Measurements from ENCODE around the gene PCDHGB4.

DNA sequence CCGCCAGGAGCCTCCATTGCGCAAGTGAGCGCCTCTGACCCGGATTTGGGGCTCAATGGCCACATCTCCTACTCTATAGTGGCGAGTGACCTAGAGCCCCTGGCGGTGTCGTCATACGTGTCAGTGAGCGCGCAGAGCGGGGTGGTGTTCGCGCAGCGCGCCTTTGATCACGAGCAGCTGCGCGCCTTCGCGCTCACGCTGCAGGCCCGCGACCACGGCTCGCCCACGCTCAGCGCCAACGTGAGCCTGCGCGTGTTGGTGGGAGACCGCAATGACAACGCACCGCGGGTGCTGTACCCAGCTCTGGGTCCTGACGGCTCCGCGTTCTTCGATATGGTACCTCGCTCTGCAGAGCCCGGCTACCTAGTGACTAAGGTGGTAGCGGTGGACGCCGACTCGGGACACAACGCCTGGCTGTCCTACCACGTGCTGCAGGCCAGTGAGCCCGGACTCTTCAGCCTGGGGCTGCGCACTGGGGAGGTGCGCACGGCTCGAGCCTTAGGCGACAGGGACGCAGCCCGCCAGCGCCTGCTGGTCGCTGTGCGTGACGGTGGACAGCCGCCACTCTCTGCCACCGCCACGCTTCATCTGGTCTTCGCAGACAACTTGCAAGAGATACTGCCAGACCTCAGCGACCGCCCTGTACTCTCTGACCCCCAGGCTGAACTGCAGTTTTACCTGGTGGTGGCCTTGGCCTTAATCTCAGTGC, 22.3 kb downstream of the PCDHGB4 start:
- TF ChIP-seq POLR2A (IDR thresholded peaks at IDR 0.05; ENCODE audit: low read depth, low read length), result no peak
- TF ChIP-seq, protein P1, sequence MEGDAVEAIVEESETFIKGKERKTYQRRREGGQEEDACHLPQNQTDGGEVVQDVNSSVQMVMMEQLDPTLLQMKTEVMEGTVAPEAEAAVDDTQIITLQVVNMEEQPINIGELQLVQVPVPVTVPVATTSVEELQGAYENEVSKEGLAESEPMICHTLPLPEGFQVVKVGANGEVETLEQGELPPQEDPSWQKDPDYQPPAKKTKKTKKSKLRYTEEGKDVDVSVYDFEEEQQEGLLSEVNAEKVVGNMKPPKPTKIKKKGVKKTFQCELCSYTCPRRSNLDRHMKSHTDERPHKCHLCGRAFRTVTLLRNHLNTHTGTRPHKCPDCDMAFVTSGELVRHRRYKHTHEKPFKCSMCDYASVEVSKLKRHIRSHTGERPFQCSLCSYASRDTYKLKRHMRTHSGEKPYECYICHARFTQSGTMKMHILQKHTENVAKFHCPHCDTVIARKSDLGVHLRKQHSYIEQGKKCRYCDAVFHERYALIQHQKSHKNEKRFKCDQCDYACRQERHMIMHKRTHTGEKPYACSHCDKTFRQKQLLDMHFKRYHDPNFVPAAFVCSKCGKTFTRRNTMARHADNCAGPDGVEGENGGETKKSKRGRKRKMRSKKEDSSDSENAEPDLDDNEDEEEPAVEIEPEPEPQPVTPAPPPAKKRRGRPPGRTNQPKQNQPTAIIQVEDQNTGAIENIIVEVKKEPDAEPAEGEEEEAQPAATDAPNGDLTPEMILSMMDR (IDR thresholded peaks at IDR 0.05 in 2 of 3, conservative IDR thresholded peaks at IDR 0.05 in 1 of 3; ENCODE audit: control insufficient read depth in 2 of 3, extremely low read depth in 1 of 3, insufficient read depth in 1 of 3, low read depth in 3 of 3, low read length in 3 of 3), result no peak
- no peak for TF ChIP-seq CREB1 (IDR thresholded peaks at IDR 0.05; ENCODE audit: low read depth)
- no peak for TF ChIP-seq ASH2L (IDR thresholded peaks at IDR 0.05; ENCODE audit: borderline replicate concordance, low read depth)
- no peak for TF ChIP-seq CBX5 (IDR thresholded peaks at IDR 0.05; ENCODE audit: low read depth)
- no peak for TF ChIP-seq TCF7 (IDR thresholded peaks at IDR 0.05; ENCODE audit: borderline replicate concordance)
- TF ChIP-seq, protein P2, sequence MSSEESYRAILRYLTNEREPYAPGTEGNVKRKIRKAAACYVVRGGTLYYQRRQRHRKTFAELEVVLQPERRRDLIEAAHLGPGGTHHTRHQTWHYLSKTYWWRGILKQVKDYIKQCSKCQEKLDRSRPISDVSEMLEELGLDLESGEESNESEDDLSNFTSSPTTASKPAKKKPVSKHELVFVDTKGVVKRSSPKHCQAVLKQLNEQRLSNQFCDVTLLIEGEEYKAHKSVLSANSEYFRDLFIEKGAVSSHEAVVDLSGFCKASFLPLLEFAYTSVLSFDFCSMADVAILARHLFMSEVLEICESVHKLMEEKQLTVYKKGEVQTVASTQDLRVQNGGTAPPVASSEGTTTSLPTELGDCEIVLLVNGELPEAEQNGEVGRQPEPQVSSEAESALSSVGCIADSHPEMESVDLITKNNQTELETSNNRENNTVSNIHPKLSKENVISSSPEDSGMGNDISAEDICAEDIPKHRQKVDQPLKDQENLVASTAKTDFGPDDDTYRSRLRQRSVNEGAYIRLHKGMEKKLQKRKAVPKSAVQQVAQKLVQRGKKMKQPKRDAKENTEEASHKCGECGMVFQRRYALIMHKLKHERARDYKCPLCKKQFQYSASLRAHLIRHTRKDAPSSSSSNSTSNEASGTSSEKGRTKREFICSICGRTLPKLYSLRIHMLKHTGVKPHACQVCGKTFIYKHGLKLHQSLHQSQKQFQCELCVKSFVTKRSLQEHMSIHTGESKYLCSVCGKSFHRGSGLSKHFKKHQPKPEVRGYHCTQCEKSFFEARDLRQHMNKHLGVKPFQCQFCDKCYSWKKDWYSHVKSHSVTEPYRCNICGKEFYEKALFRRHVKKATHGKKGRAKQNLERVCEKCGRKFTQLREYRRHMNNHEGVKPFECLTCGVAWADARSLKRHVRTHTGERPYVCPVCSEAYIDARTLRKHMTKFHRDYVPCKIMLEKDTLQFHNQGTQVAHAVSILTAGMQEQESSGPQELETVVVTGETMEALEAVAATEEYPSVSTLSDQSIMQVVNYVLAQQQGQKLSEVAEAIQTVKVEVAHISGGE (CRISPR knock-in tag; IDR thresholded peaks at IDR 0.05), result no peak
- TF ChIP-seq, protein P3, sequence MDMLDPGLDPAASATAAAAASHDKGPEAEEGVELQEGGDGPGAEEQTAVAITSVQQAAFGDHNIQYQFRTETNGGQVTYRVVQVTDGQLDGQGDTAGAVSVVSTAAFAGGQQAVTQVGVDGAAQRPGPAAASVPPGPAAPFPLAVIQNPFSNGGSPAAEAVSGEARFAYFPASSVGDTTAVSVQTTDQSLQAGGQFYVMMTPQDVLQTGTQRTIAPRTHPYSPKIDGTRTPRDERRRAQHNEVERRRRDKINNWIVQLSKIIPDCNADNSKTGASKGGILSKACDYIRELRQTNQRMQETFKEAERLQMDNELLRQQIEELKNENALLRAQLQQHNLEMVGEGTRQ (IDR thresholded peaks at IDR 0.05; ENCODE audit: borderline replicate concordance, low read depth, low read length), result no peak
- TF ChIP-seq, protein P4, sequence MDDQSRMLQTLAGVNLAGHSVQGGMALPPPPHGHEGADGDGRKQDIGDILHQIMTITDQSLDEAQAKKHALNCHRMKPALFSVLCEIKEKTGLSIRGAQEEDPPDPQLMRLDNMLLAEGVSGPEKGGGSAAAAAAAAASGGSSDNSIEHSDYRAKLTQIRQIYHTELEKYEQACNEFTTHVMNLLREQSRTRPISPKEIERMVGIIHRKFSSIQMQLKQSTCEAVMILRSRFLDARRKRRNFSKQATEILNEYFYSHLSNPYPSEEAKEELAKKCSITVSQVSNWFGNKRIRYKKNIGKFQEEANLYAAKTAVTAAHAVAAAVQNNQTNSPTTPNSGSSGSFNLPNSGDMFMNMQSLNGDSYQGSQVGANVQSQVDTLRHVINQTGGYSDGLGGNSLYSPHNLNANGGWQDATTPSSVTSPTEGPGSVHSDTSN (IDR thresholded peaks at IDR 0.05; ENCODE audit: insufficient replicate concordance, low read depth, low read length), result no peak
- TF ChIP-seq EP300 (IDR thresholded peaks at IDR 0.05; ENCODE audit: borderline replicate concordance in 1 of 2, control insufficient read depth in 1 of 2, low read depth in 2 of 2, low read length in 2 of 2), result no peak
- no peak for TF ChIP-seq SUZ12 (IDR thresholded peaks at IDR 0.05; ENCODE audit: unreplicated experiment)
- no peak for TF ChIP-seq BHLHE40 (IDR thresholded peaks at IDR 0.05; ENCODE audit: borderline replicate concordance in 1 of 2, low read depth in 2 of 2, low read length in 1 of 2)
- no peak for TF ChIP-seq RFX5 (IDR thresholded peaks at IDR 0.05; ENCODE audit: low read depth, low read length)

Measured in GM12878 (cell line).